Activated CD8-positive, alpha-beta T cell treated with anti-CD3 and anti-CD28 coated beads for 36 hours (primary cell): ENCODE data around the gene DTNBP1. TPM values are rescaled to one million over a fixed set of nuclear protein-coding genes. Genes with fewer than 3 reads are reported as not detected.

Experiments
- ATAC-seq: fragments of 200-7000 bp; cut with Tn5 transposase; one replicate; pipeline ENCODE4 v1.10.0; 2021; ENCODE audit warnings: mild to moderate bottlenecking, moderate library complexity
- CTCF ChIA-PET: fragments of 350-600 bp; sonication (Branson Sonifier 250); formaldehyde crosslinking; loops from one replicate; lab custom pipeline; 2021; ENCODE audit warnings: antibody characterized with exemption; lab: Charles Lee
- POLR2A ChIA-PET: fragments of 350-600 bp; sonication (Branson Sonifier 250); formaldehyde crosslinking; loops from one replicate; lab custom pipeline; 2021; ENCODE audit warnings: antibody characterized with exemption; lab: Charles Lee
- DNase-seq: peaks from one replicate; pipeline ENCODE4 v3.0.0-alpha.2; 2020
- H3K27ac Mint-ChIP-seq: one replicate; pipeline ENCODE4 v1.8.0; 2021; ENCODE audit warnings: mild to moderate bottlenecking, mixed read lengths
- H3K27me3 Mint-ChIP-seq: one replicate; pipeline ENCODE4 v1.8.0; 2021; ENCODE audit warnings: mixed read lengths
- H3K36me3 Mint-ChIP-seq: one replicate; pipeline ENCODE4 v1.8.0; 2021; ENCODE audit warnings: low read depth, mixed read lengths
- H3K4me1 Mint-ChIP-seq: one replicate; pipeline ENCODE4 v1.8.0; 2021; ENCODE audit warnings: low read depth, mixed read lengths
- H3K4me3 Mint-ChIP-seq: one replicate; pipeline ENCODE4 v1.8.0; 2021; ENCODE audit warnings: mild to moderate bottlenecking, moderate library complexity, mixed read lengths
- H3K9me3 Mint-ChIP-seq: one replicate; pipeline ENCODE4 v1.8.0; 2021; ENCODE audit warnings: mixed read lengths
- CTCF ChIP-seq: fragments of 200-600 bp; IDR thresholded peaks from one replicate; pipeline ENCODE4 v1.8.0; 2022; ENCODE audit warnings: antibody characterized with exemption, mild to moderate bottlenecking
- intact Hi-C: fragments of 100-400 bp; cut with micrococcal nuclease; formaldehyde crosslinking; loops from one replicate; pipeline ENCODE4 v1.10.0; 2022
- total RNA-seq, 2 experiments: library from RNA; stranded (reverse); gene quantifications; one replicate each; pipeline ENCODE4 v1.2.3, GENCODE V29; 2021

DTNBP1 gene
- total RNA-seq, 2 experiments from 2014 or later = 12.6 to 14.6 TPM

- H3K4me3 Mint-ChIP-seq = no peak overlapping the region
- H3K27me3 Mint-ChIP-seq = no peaks in the 10 kb centered on the region
- peaks cover 39% of the 10 kb centered on the region for H3K4me1 Mint-ChIP-seq
- DNase-seq (no peak), ATAC-seq (no peak)
- ChIA-PET CTCF (interaction anchor here (1.1 to 1.2 kb wide), 2 partner anchors 34 to 524 kb away, joined by 4 read pairs; no protein-coding TSS in a partner anchor), POLR2A (no interaction called here)
- H3K27ac Mint-ChIP-seq = no peak overlapping the region
- intact Hi-C loops = no loop called here
- no peak for TF ChIP-seq CTCF
- H3K9me3 Mint-ChIP-seq = no peaks in the 10 kb centered on the region
- peaks cover 17% of the 10 kb centered on the region for H3K36me3 Mint-ChIP-seq
These were observed 3.6 kb downstream of the DTNBP1 start for GRCh38 chr6:15659181-15659580.

- intact Hi-C loops = no loop called here
- no peak overlapping the region for H3K4me3 Mint-ChIP-seq
- H3K4me1 Mint-ChIP-seq = peaks cover 44% of the 10 kb centered on the region
- POLR2A ChIA-PET = no interaction called here
- ATAC-seq (no peak), DNase-seq (no peak)
- peaks cover 17% of the 10 kb centered on the region for H3K36me3 Mint-ChIP-seq
- H3K27me3 Mint-ChIP-seq = no peaks in the 10 kb centered on the region
- H3K9me3 Mint-ChIP-seq = no peaks in the 10 kb centered on the region
- CTCF ChIA-PET = no interaction called here
- TF ChIP-seq CTCF = no peak
- H3K27ac Mint-ChIP-seq = no peak overlapping the region
These were observed 4.6 kb downstream of the DTNBP1 start for GRCh38 chr6:15658181-15658744.

- ChIA-PET POLR2A (no interaction called here), CTCF (interaction anchor here (0.8 kb wide), 1 partner anchor 33 kb away, joined by 3 read pairs; no protein-coding TSS in a partner anchor)
- ATAC-seq = no peak
- peaks cover 20% of the 10 kb centered on the region for H3K36me3 Mint-ChIP-seq
- H3K9me3 Mint-ChIP-seq = no peaks in the 10 kb centered on the region
- no peak overlapping the region for H3K4me3 Mint-ChIP-seq
- H3K4me1 Mint-ChIP-seq = peaks cover 49% of the 10 kb centered on the region
- no peak overlapping the region for H3K27ac Mint-ChIP-seq
- no peak for TF ChIP-seq CTCF
- intact Hi-C loops = no loop called here
- no peak for DNase-seq
- H3K27me3 Mint-ChIP-seq = no peaks in the 10 kb centered on the region
These were observed 5.5 kb downstream of the DTNBP1 start for GRCh38 chr6:15657290-15657689.

GRCh38 chr6:15656145-15656544, 6.7 kb downstream of the DTNBP1 start:
- DNase-seq (no peak), ATAC-seq (no peak)
- Mint-ChIP-seq H3K27me3 (no peaks in the 10 kb centered on the region), H3K4me3 (no peak overlapping the region), H3K36me3 (peaks cover 20% of the 10 kb centered on the region), H3K9me3 (no peaks in the 10 kb centered on the region), H3K27ac (no peak overlapping the region), H3K4me1 (peaks cover 50% of the 10 kb centered on the region)
- no peak for TF ChIP-seq CTCF
- POLR2A ChIA-PET = no interaction called here
- CTCF ChIA-PET = no interaction called here
- intact Hi-C loops = no loop called here

- peaks cover 20% of the 10 kb centered on the region for H3K36me3 Mint-ChIP-seq
- H3K4me1 Mint-ChIP-seq = peaks cover 43% of the 10 kb centered on the region
- no peak for TF ChIP-seq CTCF
- no peak for DNase-seq
- no peaks in the 10 kb centered on the region for H3K9me3 Mint-ChIP-seq
- ChIA-PET POLR2A (no interaction called here), CTCF (no interaction called here)
- intact Hi-C loops = no loop called here
- no peaks in the 10 kb centered on the region for H3K27me3 Mint-ChIP-seq
- no peak overlapping the region for H3K4me3 Mint-ChIP-seq
- no peak overlapping the region for H3K27ac Mint-ChIP-seq
- no peak for ATAC-seq
These were observed 8.6 kb downstream of the DTNBP1 start for GRCh38 chr6:15654250-15654649.
